ENCODE measurements around the gene SCRN2.

Gene SCRN2

GRCh38 chr17:47871048-47871447 is 30.0 kb upstream of the SCRN2 start:
- Histone ChIP-seq H3K9me3 (ENCODE audit: control insufficient read depth in 2 of 2, low read length in 2 of 2) (no peaks in the 10 kb centered on the region), H3K4me3 (ENCODE audit: low read length in 2 of 2) (no peak overlapping the region), H3K27ac (ENCODE audit: low read depth in 2 of 2, low read length in 2 of 2) (no peak overlapping the region), H3K27me3 (ENCODE audit: control insufficient read depth in 2 of 2, insufficient read depth in 2 of 2, low read length in 2 of 2) (peaks cover 0 to 8% of the 10 kb centered on the region in 2 donors), H3K4me1 (ENCODE audit: control insufficient read depth in 2 of 2, insufficient read depth in 2 of 2, low read length in 2 of 2) (no peaks in the 10 kb centered on the region), H3K36me3 (ENCODE audit: control insufficient read depth in 2 of 2, insufficient read depth in 2 of 2, low read length in 2 of 2) (no peaks in the 10 kb centered on the region), H3K9ac (ENCODE audit: low read depth in 1 of 2, low read length in 2 of 2) (no peak overlapping the region)

- no peaks in the 10 kb centered on the region for H3K36me3 ChIP-seq (ENCODE audit: control insufficient read depth in 2 of 2, insufficient read depth in 2 of 2, low read length in 2 of 2)
- H3K27ac ChIP-seq (ENCODE audit: low read depth in 2 of 2, low read length in 2 of 2), result no peak overlapping the region
- no peak overlapping the region for H3K9ac ChIP-seq (ENCODE audit: low read depth in 1 of 2, low read length in 2 of 2)
- H3K4me1 ChIP-seq (ENCODE audit: control insufficient read depth in 2 of 2, insufficient read depth in 2 of 2, low read length in 2 of 2), result no peaks in the 10 kb centered on the region
- no peaks in the 10 kb centered on the region for H3K9me3 ChIP-seq (ENCODE audit: control insufficient read depth in 2 of 2, low read length in 2 of 2)
- peaks cover 0 to 8% of the 10 kb centered on the region in 2 donors for H3K27me3 ChIP-seq (ENCODE audit: control insufficient read depth in 2 of 2, insufficient read depth in 2 of 2, low read length in 2 of 2)
- no peak overlapping the region for H3K4me3 ChIP-seq (ENCODE audit: low read length in 2 of 2)
Observed at GRCh38 chr17:47870056-47870455, 29.0 kb upstream of the SCRN2 start.

GRCh38 chr17:47869114-47869513 is 28.0 kb upstream of the SCRN2 start:
- Histone ChIP-seq H3K4me1 (ENCODE audit: control insufficient read depth in 2 of 2, insufficient read depth in 2 of 2, low read length in 2 of 2) (peaks cover 3 to 4% of the 10 kb centered on the region in 2 donors), H3K36me3 (ENCODE audit: control insufficient read depth in 2 of 2, insufficient read depth in 2 of 2, low read length in 2 of 2) (no peaks in the 10 kb centered on the region), H3K4me3 (ENCODE audit: low read length in 2 of 2) (no peak overlapping the region), H3K27ac (ENCODE audit: low read depth in 2 of 2, low read length in 2 of 2) (no peak overlapping the region), H3K9me3 (ENCODE audit: control insufficient read depth in 2 of 2, low read length in 2 of 2) (no peaks in the 10 kb centered on the region), H3K27me3 (ENCODE audit: control insufficient read depth in 2 of 2, insufficient read depth in 2 of 2, low read length in 2 of 2) (peaks cover 0 to 8% of the 10 kb centered on the region in 2 donors), H3K9ac (ENCODE audit: low read depth in 1 of 2, low read length in 2 of 2) (no peak overlapping the region)

GRCh38 chr17:47867813-47868533 is 26.9 kb upstream of the SCRN2 start:
- Histone ChIP-seq H3K36me3 (ENCODE audit: control insufficient read depth in 2 of 2, insufficient read depth in 2 of 2, low read length in 2 of 2) (no peaks in the 10 kb centered on the region), H3K27me3 (ENCODE audit: control insufficient read depth in 2 of 2, insufficient read depth in 2 of 2, low read length in 2 of 2) (peaks cover 0 to 4% of the 10 kb centered on the region in 2 donors), H3K4me1 (ENCODE audit: control insufficient read depth in 2 of 2, insufficient read depth in 2 of 2, low read length in 2 of 2) (peaks cover 3 to 4% of the 10 kb centered on the region in 2 donors), H3K9ac (ENCODE audit: low read depth in 1 of 2, low read length in 2 of 2) (no peak overlapping the region), H3K4me3 (ENCODE audit: low read length in 2 of 2) (no peak overlapping the region), H3K27ac (ENCODE audit: low read depth in 2 of 2, low read length in 2 of 2) (no peak overlapping the region), H3K9me3 (ENCODE audit: control insufficient read depth in 2 of 2, low read length in 2 of 2) (no peaks in the 10 kb centered on the region)

GRCh38 chr17:47866941-47867340 is 25.9 kb upstream of the SCRN2 start:
- Histone ChIP-seq H3K27me3 (ENCODE audit: control insufficient read depth in 2 of 2, insufficient read depth in 2 of 2, low read length in 2 of 2) (peaks cover 0 to 4% of the 10 kb centered on the region in 2 donors), H3K27ac (ENCODE audit: low read depth in 2 of 2, low read length in 2 of 2) (no peak overlapping the region), H3K4me3 (ENCODE audit: low read length in 2 of 2) (no peak overlapping the region), H3K9ac (ENCODE audit: low read depth in 1 of 2, low read length in 2 of 2) (no peak overlapping the region), H3K4me1 (ENCODE audit: control insufficient read depth in 2 of 2, insufficient read depth in 2 of 2, low read length in 2 of 2) (peaks cover 3 to 4% of the 10 kb centered on the region in 2 donors), H3K36me3 (ENCODE audit: control insufficient read depth in 2 of 2, insufficient read depth in 2 of 2, low read length in 2 of 2) (no peaks in the 10 kb centered on the region), H3K9me3 (ENCODE audit: control insufficient read depth in 2 of 2, low read length in 2 of 2) (no peaks in the 10 kb centered on the region)

GRCh38 chr17:47864791-47865216 is 23.7 kb upstream of the SCRN2 start:
- Histone ChIP-seq H3K9me3 (ENCODE audit: control insufficient read depth in 2 of 2, low read length in 2 of 2) (no peaks in the 10 kb centered on the region), H3K36me3 (ENCODE audit: control insufficient read depth in 2 of 2, insufficient read depth in 2 of 2, low read length in 2 of 2) (no peaks in the 10 kb centered on the region), H3K4me1 (ENCODE audit: control insufficient read depth in 2 of 2, insufficient read depth in 2 of 2, low read length in 2 of 2) (peaks cover 3 to 4% of the 10 kb centered on the region in 2 donors), H3K4me3 (ENCODE audit: low read length in 2 of 2) (no peak overlapping the region), H3K27me3 (ENCODE audit: control insufficient read depth in 2 of 2, insufficient read depth in 2 of 2, low read length in 2 of 2) (peaks cover 0 to 2% of the 10 kb centered on the region in 2 donors), H3K27ac (ENCODE audit: low read depth in 2 of 2, low read length in 2 of 2) (no peak overlapping the region), H3K9ac (ENCODE audit: low read depth in 1 of 2, low read length in 2 of 2) (no peak overlapping the region)

- Histone ChIP-seq H3K36me3 (ENCODE audit: control insufficient read depth in 2 of 2, insufficient read depth in 2 of 2, low read length in 2 of 2) (no peaks in the 10 kb centered on the region), H3K9ac (ENCODE audit: low read depth in 1 of 2, low read length in 2 of 2) (no peak overlapping the region), H3K27me3 (ENCODE audit: control insufficient read depth in 2 of 2, insufficient read depth in 2 of 2, low read length in 2 of 2) (peaks cover 0 to 8% of the 10 kb centered on the region in 2 donors)
Observed at GRCh38 chr17:47862621-47863440, 21.8 kb upstream of the SCRN2 start.

GRCh38 chr17:47860386-47860785 is 19.3 kb upstream of the SCRN2 start:
- H3K4me1 ChIP-seq (ENCODE audit: control insufficient read depth in 2 of 2, insufficient read depth in 2 of 2, low read length in 2 of 2), result peaks cover 3 to 4% of the 10 kb centered on the region in 2 donors
- H3K36me3 ChIP-seq (ENCODE audit: control insufficient read depth in 2 of 2, insufficient read depth in 2 of 2, low read length in 2 of 2), result no peaks in the 10 kb centered on the region
- no peak overlapping the region for H3K27ac ChIP-seq (ENCODE audit: low read depth in 2 of 2, low read length in 2 of 2)
- peaks cover 3 to 8% of the 10 kb centered on the region in 2 donors for H3K27me3 ChIP-seq (ENCODE audit: control insufficient read depth in 2 of 2, insufficient read depth in 2 of 2, low read length in 2 of 2)
- H3K9ac ChIP-seq (ENCODE audit: low read depth in 1 of 2, low read length in 2 of 2), result no peak overlapping the region
- no peaks in the 10 kb centered on the region for H3K9me3 ChIP-seq (ENCODE audit: control insufficient read depth in 2 of 2, low read length in 2 of 2)
- H3K4me3 ChIP-seq (ENCODE audit: low read length in 2 of 2), result no peak overlapping the region

More at GRCh38 chr17:47862621-47863440, 21.8 kb upstream of the SCRN2 start:
- no peak overlapping the region for H3K4me3 ChIP-seq (ENCODE audit: low read length in 2 of 2)
- no peak overlapping the region for H3K27ac ChIP-seq (ENCODE audit: low read depth in 2 of 2, low read length in 2 of 2)
- H3K9me3 ChIP-seq (ENCODE audit: control insufficient read depth in 2 of 2, low read length in 2 of 2), result no peaks in the 10 kb centered on the region
- peaks cover 3 to 4% of the 10 kb centered on the region in 2 donors for H3K4me1 ChIP-seq (ENCODE audit: control insufficient read depth in 2 of 2, insufficient read depth in 2 of 2, low read length in 2 of 2)

GRCh38 chr17:47857551-47858455 is 16.7 kb upstream of the SCRN2 start:
- Histone ChIP-seq H3K27me3 (ENCODE audit: control insufficient read depth in 2 of 2, insufficient read depth in 2 of 2, low read length in 2 of 2) (peaks cover 21 to 22% of the 10 kb centered on the region in 2 donors), H3K9ac (ENCODE audit: low read depth in 1 of 2, low read length in 2 of 2) (no peak overlapping the region), H3K4me3 (ENCODE audit: low read length in 2 of 2) (no peak overlapping the region), H3K9me3 (ENCODE audit: control insufficient read depth in 2 of 2, low read length in 2 of 2) (no peaks in the 10 kb centered on the region), H3K36me3 (ENCODE audit: control insufficient read depth in 2 of 2, insufficient read depth in 2 of 2, low read length in 2 of 2) (no peaks in the 10 kb centered on the region), H3K27ac (ENCODE audit: low read depth in 2 of 2, low read length in 2 of 2) (no peak overlapping the region), H3K4me1 (ENCODE audit: control insufficient read depth in 2 of 2, insufficient read depth in 2 of 2, low read length in 2 of 2) (no peaks in the 10 kb centered on the region)
